ENCODE data around the gene MAML2. TPM values are rescaled to one million over a fixed set of nuclear protein-coding genes. Genes with fewer than 3 reads are reported as not detected.
"Not testable (repeated sequence)": the region's sequence is repeated elsewhere in the genome, so short reads cannot be mapped to it uniquely, and the experiment has no call there.

The MAML2 gene
- total RNA-seq, 1 donor from 2014 or later: 8.0 TPM

- DNase-seq (ENCODE audit: low read depth): no peak
Observed at GRCh38 chr11:96191752-96192151, 151.2 kb downstream of the MAML2 start.

GRCh38 chr11:96189351-96189750 lies 153.6 kb downstream of the MAML2 start:
- no peak for DNase-seq (ENCODE audit: low read depth)

GRCh38 chr11:96188243-96189006 lies 154.6 kb downstream of the MAML2 start:
- no peak for DNase-seq (ENCODE audit: low read depth)

- DNase-seq (ENCODE audit: low read depth): peak; percentile 85
Observed at GRCh38 chr11:96187822-96188221, 155.2 kb downstream of the MAML2 start.

- DNase-seq (ENCODE audit: low read depth): no peak
Observed at GRCh38 chr11:96186806-96187205, 156.2 kb downstream of the MAML2 start.

- DNase-seq (ENCODE audit: low read depth): no peak
Observed at GRCh38 chr11:96185220-96185768, 157.7 kb downstream of the MAML2 start.

- not testable (repeated sequence) for DNase-seq (ENCODE audit: low read depth)
Observed at GRCh38 chr11:96180937-96181336, 162.1 kb downstream of the MAML2 start.

- DNase-seq (ENCODE audit: low read depth): no peak
Observed at GRCh38 chr11:96180341-96180740, 162.7 kb downstream of the MAML2 start.

- DNase-seq (ENCODE audit: low read depth): no peak
Observed at GRCh38 chr11:96179905-96180304, 163.1 kb downstream of the MAML2 start.

GRCh38 chr11:96178887-96179279 lies 164.1 kb downstream of the MAML2 start:
- DNase-seq (ENCODE audit: low read depth): no peak

GRCh38 chr11:96178049-96178886 lies 164.7 kb downstream of the MAML2 start:
- DNase-seq (ENCODE audit: low read depth): no peak

GRCh38 chr11:96177146-96177545 lies 165.8 kb downstream of the MAML2 start:
- no peak for DNase-seq (ENCODE audit: low read depth)

GRCh38 chr11:96173906-96174305 lies 169.1 kb downstream of the MAML2 start:
- no peak for DNase-seq (ENCODE audit: low read depth)

- DNase-seq (ENCODE audit: low read depth): no peak
Observed at GRCh38 chr11:96173422-96173821, 169.6 kb downstream of the MAML2 start.

GRCh38 chr11:96172604-96173003 lies 170.4 kb downstream of the MAML2 start:
- no peak for DNase-seq (ENCODE audit: low read depth)

GRCh38 chr11:96169250-96169649 lies 173.7 kb downstream of the MAML2 start:
- no peak for DNase-seq (ENCODE audit: low read depth)

- peak; percentile 56 for DNase-seq (ENCODE audit: low read depth)
Observed at GRCh38 chr11:96168623-96169022, 174.4 kb downstream of the MAML2 start.

- no peak for DNase-seq (ENCODE audit: low read depth)
Observed at GRCh38 chr11:96167787-96168186, 175.2 kb downstream of the MAML2 start.

GRCh38 chr11:96167203-96167758 lies 175.7 kb downstream of the MAML2 start:
- no peak for DNase-seq (ENCODE audit: low read depth)

- DNase-seq (ENCODE audit: low read depth): peak; percentile 66
Observed at GRCh38 chr11:96162816-96163499, 180.0 kb downstream of the MAML2 start.
